ENCODE data around the gene MRGPRD.
"Not testable (repeated sequence)": the region's sequence is repeated elsewhere in the genome, so short reads cannot be mapped to it uniquely, and the experiment has no call there.

Gene MRGPRD

GRCh38 chr11:68993546-68993945 lies 12.8 kb upstream of the MRGPRD start:
- DNase-seq (ENCODE audit: low read depth in 2 of 2): no peak

- DNase-seq (ENCODE audit: low read depth in 2 of 2): no peak
Observed at GRCh38 chr11:68992743-68993255, 12.0 kb upstream of the MRGPRD start.

- DNase-seq (ENCODE audit: low read depth in 2 of 2): no peak
Observed at GRCh38 chr11:68990995-68991780, 10.4 kb upstream of the MRGPRD start.

- DNase-seq (ENCODE audit: low read depth in 2 of 2): no peak
Observed at GRCh38 chr11:68989936-68990606, 9.3 kb upstream of the MRGPRD start.

- DNase-seq (ENCODE audit: low read depth in 2 of 2): no peak
Observed at GRCh38 chr11:68988491-68988890, 7.7 kb upstream of the MRGPRD start.

GRCh38 chr11:68987211-68987610 lies 6.4 kb upstream of the MRGPRD start:
- DNase-seq (ENCODE audit: low read depth in 2 of 2): no peak

- no peak for DNase-seq (ENCODE audit: low read depth in 2 of 2)
Observed at GRCh38 chr11:68983801-68984200, 3.0 kb upstream of the MRGPRD start.

- no peak for DNase-seq (ENCODE audit: low read depth in 2 of 2)
Observed at GRCh38 chr11:68982134-68982533, 1.3 kb upstream of the MRGPRD start.

GRCh38 chr11:68979931-68980775 lies 633 bp downstream of the MRGPRD start:
- no peak for DNase-seq (ENCODE audit: low read depth in 2 of 2)

- DNase-seq (ENCODE audit: low read depth in 2 of 2): no peak
Observed at GRCh38 chr11:68978931-68979594, 1.7 kb downstream of the MRGPRD start.

- DNase-seq (ENCODE audit: low read depth in 2 of 2): no peak
Observed at GRCh38 chr11:68978626-68978930, 2.2 kb downstream of the MRGPRD start.

- DNase-seq (ENCODE audit: low read depth in 2 of 2): no peak
Observed at GRCh38 chr11:68977781-68978625, 2.8 kb downstream of the MRGPRD start.

GRCh38 chr11:68976563-68976962 lies 4.2 kb downstream of the MRGPRD start:
- no peak for DNase-seq (ENCODE audit: low read depth in 2 of 2)

GRCh38 chr11:68976095-68976494 lies 4.7 kb downstream of the MRGPRD start:
- no peak for DNase-seq (ENCODE audit: low read depth in 2 of 2)

- no peak for DNase-seq (ENCODE audit: low read depth in 2 of 2)
Observed at GRCh38 chr11:68974421-68975194, 6.2 kb downstream of the MRGPRD start.

- not testable (repeated sequence) for DNase-seq (ENCODE audit: low read depth in 2 of 2)
Observed at GRCh38 chr11:68973706-68974105, 7.1 kb downstream of the MRGPRD start.

GRCh38 chr11:68973219-68973618 lies 7.6 kb downstream of the MRGPRD start:
- no peak for DNase-seq (ENCODE audit: low read depth in 2 of 2)

GRCh38 chr11:68970921-68971636 lies 9.7 kb downstream of the MRGPRD start:
- no peak for DNase-seq (ENCODE audit: low read depth in 2 of 2)

- DNase-seq (ENCODE audit: low read depth in 2 of 2): no peak
Observed at GRCh38 chr11:68969386-68969785, 11.4 kb downstream of the MRGPRD start.
